Measurements from ENCODE around the gene RARS1. TPM values are rescaled to one million over a fixed set of nuclear protein-coding genes. Genes with fewer than 3 reads are reported as not detected.
"Not testable (repeated sequence)": the region's sequence is repeated elsewhere in the genome, so short reads cannot be mapped to it uniquely, and the experiment has no call there.

Gene RARS1
- total RNA-seq, 4 donors from 2014 or later = 80.4 to 253 (median 102) TPM

GRCh38 chr5:168531191-168531590, 44.9 kb downstream of the RARS1 start:
- Histone ChIP-seq H3K27me3 (peaks cover 0 to 6% of the 10 kb centered on the region in 2 donors), H3K4me3 (no peak overlapping the region), H3K36me3 (no peaks in the 10 kb centered on the region), H3K4me1 (no peaks in the 10 kb centered on the region), H3K27ac (no peak overlapping the region), H3K9me3 (no peaks in the 10 kb centered on the region)
- DNase-seq = no peak
- no peak for TF ChIP-seq POLR2A (IDR thresholded peaks at IDR 0.05)
- TF ChIP-seq, protein P1, sequence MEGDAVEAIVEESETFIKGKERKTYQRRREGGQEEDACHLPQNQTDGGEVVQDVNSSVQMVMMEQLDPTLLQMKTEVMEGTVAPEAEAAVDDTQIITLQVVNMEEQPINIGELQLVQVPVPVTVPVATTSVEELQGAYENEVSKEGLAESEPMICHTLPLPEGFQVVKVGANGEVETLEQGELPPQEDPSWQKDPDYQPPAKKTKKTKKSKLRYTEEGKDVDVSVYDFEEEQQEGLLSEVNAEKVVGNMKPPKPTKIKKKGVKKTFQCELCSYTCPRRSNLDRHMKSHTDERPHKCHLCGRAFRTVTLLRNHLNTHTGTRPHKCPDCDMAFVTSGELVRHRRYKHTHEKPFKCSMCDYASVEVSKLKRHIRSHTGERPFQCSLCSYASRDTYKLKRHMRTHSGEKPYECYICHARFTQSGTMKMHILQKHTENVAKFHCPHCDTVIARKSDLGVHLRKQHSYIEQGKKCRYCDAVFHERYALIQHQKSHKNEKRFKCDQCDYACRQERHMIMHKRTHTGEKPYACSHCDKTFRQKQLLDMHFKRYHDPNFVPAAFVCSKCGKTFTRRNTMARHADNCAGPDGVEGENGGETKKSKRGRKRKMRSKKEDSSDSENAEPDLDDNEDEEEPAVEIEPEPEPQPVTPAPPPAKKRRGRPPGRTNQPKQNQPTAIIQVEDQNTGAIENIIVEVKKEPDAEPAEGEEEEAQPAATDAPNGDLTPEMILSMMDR (IDR thresholded peaks at IDR 0.05) = no peak
- intact Hi-C loops (cut with DNase I; ENCODE audit: low total_unique reads) = no loop called here

DNA sequence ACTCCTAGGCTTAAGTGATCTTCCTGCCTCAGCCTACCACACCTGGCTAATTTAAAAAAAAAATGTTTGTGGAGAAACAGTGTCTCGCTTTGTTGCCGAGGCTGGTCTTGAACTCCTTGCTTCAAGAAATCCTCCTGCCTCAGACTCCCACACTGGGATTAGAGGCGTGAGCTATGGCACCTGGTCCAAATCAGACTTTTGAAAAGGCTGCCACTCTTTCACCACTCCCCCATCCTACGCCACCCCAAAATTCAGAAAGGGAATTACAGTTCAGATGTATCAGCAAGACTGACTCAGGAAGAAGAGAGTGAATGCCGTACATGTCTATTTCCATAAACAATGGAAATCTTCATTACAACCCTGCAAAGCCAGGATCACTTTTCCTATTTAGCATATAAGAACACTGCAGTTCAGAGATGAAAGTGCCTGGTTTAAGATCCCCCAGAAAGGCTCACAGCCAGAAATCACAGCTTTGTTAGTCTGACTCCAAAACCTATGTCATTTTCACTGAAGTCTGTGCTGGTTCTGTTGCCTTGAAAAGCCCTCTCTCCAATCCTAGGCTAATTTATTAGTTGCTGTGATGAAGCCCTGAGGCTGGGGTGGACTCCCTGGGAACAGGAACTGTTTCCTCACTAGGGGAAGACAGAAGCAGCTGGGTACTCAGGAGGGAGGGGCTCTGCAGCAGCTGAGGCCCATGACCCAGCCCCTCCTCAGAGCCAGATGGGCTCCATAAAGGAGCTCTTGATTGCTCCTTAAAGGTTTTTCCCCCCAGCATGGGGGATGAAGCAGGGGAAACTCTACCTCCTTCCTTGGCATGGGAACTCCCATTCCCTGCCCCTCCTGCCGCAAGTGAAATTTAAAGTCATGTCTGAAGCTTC, 46.0 kb downstream of the RARS1 start:
- H3K9me3 ChIP-seq = no peaks in the 10 kb centered on the region
- H3K4me1 ChIP-seq = no peaks in the 10 kb centered on the region
- peaks cover 0 to 6% of the 10 kb centered on the region in 2 donors for H3K27me3 ChIP-seq
- H3K36me3 ChIP-seq = no peaks in the 10 kb centered on the region
- TF ChIP-seq POLR2A (IDR thresholded peaks at IDR 0.05) = no peak
- TF ChIP-seq, protein P1 (IDR thresholded peaks at IDR 0.05) = no peak
- H3K4me3 ChIP-seq = no peak overlapping the region
- DNase-seq = no peak
- intact Hi-C loops (cut with DNase I; ENCODE audit: low total_unique reads) = no loop called here
- H3K27ac ChIP-seq = no peak overlapping the region

- H3K9me3 ChIP-seq; H3K36me3 ChIP-seq; intact Hi-C loops (cut with DNase I; ENCODE audit: low total_unique reads); H3K4me3 ChIP-seq; DNase-seq; H3K27me3 ChIP-seq; H3K27ac ChIP-seq; H3K4me1 ChIP-seq: not testable (repeated sequence)
These were observed 48.1 kb downstream of the RARS1 start for GRCh38 chr5:168534351-168534750.

DNA sequence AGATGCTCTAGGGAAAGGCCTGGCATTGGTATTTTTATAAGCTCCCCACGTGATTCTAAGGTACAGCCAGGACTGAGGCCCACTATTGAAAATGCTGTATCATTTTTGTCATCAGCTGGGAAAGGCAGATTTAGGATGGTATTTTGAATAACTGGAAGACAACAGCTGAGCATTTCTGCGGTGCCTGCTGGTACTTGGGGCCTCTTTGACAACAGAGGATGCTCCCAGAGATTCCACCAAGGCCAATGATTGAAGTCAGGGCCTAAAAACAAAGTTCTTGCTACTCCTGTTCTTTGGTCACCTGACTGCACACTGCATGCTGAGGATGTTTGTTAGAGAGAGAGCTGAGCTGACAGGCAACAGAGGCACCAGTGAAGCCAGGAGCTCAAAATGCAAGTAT, 50.9 kb downstream of the RARS1 start:
- intact Hi-C loops (cut with DNase I; ENCODE audit: low total_unique reads) = no loop called here

DNA sequence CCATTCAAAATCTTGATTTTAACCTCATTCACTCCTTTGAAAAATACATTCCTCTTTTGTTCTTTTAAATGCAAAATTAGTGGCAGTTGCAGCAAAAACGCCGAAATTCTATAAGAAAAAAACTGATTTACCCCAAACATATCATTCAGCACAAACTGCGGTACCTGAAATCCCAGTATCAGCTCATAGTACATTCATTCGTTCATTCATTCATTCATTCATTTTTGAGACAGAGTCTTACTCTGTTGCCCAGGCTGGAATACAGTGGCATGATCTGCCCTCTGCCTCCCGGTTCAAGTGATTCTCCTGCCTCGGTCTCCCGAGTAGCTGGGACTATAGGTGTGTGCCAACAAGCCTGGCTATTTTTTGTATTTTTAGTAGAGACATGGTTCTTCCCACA, 63.3 kb downstream of the RARS1 start:
- H3K9me3 ChIP-seq = no peaks in the 10 kb centered on the region
- H3K27me3 ChIP-seq = no peaks in the 10 kb centered on the region
- no peaks in the 10 kb centered on the region for H3K36me3 ChIP-seq
- no peak for DNase-seq
- H3K27ac ChIP-seq = no peak overlapping the region
- no peak for TF ChIP-seq POLR2A (IDR thresholded peaks at IDR 0.05)
- TF ChIP-seq, protein P1 (IDR thresholded peaks at IDR 0.05) = no peak
- no peaks in the 10 kb centered on the region for H3K4me1 ChIP-seq
- intact Hi-C loops (cut with DNase I; ENCODE audit: low total_unique reads) = no loop called here
- H3K4me3 ChIP-seq = no peak overlapping the region

More for the DNA sequence above, 50.9 kb downstream of the RARS1 start:
- no peaks in the 10 kb centered on the region for H3K36me3 ChIP-seq
- H3K9me3 ChIP-seq = no peaks in the 10 kb centered on the region
- H3K27me3 ChIP-seq = no peaks in the 10 kb centered on the region
- H3K4me3 ChIP-seq = no peak overlapping the region
- H3K4me1 ChIP-seq = no peaks in the 10 kb centered on the region
- H3K27ac ChIP-seq = no peak overlapping the region
- TF ChIP-seq, protein P1 (IDR thresholded peaks at IDR 0.05) = no peak
- DNase-seq = no peak
